ENCODE data around the gene TYMS.
A peak's percentile ranks its signal among the peaks of the same experiment; 100 is the strongest.

TYMS gene

DNA sequence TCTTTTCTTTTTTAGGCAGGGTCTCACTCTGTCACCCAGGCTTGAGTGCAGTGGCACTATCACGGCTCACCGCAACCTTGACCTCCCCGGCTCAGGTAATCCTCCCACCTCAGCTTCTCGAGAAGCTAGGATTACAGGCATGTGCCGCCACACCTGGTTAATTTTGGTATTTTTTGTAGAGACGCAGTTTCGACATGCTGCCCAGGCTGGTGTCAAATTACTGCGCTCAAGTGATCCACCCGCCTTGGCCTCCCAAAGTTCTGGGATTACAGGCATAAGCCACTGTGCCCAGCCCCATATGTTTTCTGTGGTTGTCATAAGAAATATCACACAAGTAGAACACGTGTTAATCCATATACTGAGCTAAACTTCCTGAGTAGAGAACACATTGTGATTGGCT lies 40.3 kb downstream of the TYMS start:
- no peak overlapping the region for H3K4me3 ChIP-seq (ENCODE audit: low read length)
- DNase-seq (ENCODE audit: low read depth, low spot score) = no peak

DNA sequence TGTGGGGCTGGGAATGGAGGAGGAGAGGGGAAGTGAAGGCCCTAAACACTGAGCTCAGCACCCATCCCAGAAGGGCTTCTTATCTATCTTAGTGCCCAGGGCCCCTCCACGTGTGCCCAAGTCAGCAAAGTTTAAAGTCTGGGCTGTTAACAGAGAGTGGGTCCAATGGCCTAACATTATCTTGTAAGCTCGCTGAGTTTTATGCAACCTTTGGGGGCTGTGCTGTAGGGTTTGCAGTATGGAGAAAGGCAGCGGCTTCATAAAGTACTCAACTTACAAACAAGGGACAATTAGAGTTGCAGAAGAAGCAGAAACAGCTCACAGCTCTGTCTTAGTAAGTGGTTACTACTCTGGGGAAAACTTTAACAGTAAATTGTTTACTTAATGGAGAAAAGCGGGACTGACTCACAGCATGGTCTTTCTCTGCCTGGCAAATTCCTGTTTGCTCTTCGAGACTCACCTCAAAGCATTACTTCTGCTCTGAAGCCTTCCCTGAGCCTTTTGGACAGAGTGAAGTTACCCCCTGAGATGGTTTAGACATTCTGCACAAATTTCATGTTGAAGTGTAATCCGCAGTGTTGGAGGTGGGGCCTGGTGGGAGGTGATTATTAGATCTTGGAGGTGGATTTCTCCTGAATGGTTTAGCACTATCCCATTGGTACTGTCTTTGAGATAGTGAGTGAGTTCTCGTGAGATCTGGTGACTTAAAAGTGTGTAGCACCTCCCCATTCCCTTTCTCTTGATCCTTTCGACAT lies 45.9 kb downstream of the TYMS start:
- no peak for DNase-seq (ENCODE audit: low read depth, low spot score)
- no peak overlapping the region for H3K4me3 ChIP-seq (ENCODE audit: low read length)

DNA sequence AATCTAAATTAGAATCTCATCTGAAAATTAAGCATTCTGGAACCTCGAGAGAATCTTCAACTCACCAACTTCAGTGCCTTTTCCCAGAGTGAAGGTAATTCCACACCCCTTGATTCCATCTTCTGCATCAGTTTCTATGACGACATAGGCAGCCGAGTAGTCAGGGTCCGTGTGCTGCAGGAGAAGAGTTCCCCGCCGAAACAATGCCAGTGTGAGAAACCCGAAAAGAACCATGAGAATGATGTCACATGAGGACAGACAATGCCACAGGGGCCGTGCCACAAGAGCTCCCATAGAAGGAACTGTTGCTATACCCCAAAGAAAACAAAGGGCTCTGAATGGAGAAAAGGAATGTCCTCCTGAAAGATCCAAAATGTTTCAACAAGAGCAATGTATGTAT lies 49.0 kb downstream of the TYMS start:
- no peak for DNase-seq (ENCODE audit: low read depth, low spot score)
- H3K4me3 ChIP-seq (ENCODE audit: low read length) = no peak overlapping the region

DNA sequence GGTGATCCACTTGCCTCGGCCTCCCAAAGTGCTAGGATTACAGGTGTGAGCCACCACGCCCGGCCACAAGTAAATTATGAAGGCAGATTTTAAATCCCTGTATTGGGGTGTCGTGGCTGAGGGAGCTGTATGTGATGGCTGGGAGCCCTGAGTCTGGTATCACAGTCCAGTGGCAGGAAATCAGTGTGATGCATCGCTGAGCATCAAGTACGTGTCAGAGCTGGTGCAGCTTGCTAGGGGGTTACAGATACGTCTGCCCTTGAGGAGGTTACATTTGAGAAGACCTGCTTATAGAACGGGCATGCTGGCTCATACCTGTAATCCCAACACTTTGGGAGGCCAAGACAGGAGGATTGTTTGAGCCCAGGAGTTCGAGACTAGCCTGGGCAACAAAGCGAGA lies 50.6 kb downstream of the TYMS start:
- no peak overlapping the region for H3K4me3 ChIP-seq (ENCODE audit: low read length)
- DNase-seq (ENCODE audit: low read depth, low spot score) = no peak

DNA sequence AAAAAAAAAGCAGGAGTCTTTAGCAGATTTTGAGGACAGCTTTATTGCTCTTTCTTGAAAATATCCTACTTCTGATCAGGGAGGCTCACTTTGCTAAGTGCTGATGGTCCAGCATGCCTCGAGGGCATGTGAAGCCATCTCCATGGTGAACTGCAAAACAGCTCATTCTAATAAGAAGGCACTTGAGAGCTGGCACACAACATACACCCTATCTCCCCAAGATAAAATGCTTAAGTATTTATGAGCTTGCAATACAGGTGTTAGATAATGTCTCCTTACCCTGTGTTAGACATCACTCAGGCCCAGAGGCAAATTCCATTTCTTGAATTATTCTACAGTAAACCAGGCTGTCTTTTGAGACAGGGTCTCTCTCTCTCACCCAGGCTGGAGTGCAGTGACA lies 52.3 kb downstream of the TYMS start:
- no peak for DNase-seq (ENCODE audit: low read depth, low spot score)
- H3K4me3 ChIP-seq (ENCODE audit: low read length) = no peak overlapping the region

DNA sequence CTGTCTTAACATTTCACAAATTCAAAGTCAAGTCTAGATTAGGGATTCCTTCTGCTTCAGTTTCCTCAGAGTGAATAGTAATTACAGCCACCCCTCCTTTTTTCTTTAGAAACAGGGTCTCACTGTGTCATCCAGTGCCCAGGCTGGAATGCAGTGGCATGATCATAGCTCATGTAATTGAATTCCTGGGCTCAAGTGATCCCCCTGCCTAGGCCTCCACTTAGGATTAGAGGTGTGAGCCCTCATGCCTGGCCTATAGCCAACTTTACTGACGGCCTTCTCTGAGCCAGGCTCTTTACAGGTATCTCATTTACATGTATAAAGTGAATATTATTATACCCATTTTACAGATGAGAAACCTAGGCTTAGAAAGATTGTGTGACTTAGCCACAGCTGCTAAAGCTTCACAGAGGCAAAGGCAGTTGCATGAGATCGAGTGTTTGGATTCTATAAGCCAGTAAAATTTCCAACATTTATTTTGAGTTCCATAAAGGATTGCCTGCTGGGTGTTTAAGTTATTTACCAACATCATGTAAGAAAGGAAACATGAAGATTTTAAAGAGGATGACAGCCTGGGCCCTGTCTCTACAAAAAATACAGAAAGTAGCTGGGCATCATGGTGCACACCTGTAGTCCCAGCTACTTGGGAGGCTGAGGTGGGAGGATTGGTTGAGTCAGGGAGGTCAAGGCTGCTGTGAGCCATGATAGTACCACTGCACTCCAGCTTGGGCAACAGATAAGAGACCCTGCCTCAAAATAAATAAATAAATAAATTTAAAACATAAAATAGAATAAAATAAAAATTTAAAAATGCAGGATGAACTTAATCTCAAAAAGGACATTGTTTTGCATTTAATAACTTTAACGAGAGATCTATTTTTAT lies 53.2 kb downstream of the TYMS start:
- DNase-seq (ENCODE audit: low read depth, low spot score) = no peak
- H3K4me3 ChIP-seq (ENCODE audit: low read length) = peak overlapping the region; percentile 83

DNA sequence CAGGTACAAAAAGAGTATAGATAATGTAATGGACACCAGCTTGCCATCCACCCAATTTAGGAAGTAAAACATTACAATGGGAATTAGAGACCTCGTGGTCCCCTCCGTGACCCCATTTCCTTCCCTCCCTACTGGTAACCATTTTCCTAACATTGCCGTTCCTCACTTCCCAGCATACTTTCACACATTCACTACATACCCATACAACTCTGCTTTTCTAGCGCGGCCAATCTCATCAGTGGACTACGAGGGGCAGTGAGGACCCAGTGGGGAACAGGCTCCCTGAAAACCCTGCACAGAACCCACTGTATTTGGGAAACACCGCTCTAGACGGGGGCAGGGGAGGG lies 53.8 kb downstream of the TYMS start:
- peak overlapping the region; percentile 83 for H3K4me3 ChIP-seq (ENCODE audit: low read length)
- no peak for DNase-seq (ENCODE audit: low read depth, low spot score)

DNA sequence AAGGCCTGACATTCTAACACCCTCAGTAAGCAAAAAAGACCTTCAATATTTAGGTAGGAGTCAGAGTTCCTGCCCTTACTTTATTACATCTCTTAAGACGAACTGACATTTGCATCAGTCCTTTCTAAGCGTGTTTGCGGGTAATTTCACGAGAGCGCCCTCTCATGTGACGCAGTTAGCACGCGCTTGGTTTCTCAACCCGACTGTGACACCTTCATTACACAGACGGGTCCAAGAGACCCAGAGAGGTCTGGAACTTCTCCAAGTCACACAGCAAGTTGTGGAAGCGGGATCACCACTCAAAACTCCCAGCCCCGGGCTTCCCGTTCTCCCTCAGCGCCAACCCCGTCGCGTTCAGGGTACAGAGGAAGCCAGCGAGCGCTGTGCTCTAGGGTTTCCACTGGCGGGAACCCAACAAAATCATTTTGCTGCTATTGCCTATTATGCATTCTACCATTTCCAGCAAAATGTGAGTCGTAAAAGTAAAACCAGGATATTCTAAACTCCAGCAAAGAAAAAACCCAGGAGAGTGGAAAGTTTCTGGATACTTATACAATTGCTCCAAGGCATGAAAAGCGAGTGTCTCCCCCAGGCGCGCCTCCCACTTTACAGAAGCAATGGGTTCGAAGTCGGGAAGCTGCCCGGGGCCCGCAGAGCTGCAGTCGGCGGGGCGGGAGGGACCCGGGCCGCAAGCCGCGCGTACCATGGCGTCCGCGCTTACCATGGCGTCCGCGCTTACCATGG lies 54.4 kb downstream of the TYMS start:
- peak; percentile 85 for DNase-seq (ENCODE audit: low read depth, low spot score)
- peak overlapping the region; percentile 83 for H3K4me3 ChIP-seq (ENCODE audit: low read length)

DNA sequence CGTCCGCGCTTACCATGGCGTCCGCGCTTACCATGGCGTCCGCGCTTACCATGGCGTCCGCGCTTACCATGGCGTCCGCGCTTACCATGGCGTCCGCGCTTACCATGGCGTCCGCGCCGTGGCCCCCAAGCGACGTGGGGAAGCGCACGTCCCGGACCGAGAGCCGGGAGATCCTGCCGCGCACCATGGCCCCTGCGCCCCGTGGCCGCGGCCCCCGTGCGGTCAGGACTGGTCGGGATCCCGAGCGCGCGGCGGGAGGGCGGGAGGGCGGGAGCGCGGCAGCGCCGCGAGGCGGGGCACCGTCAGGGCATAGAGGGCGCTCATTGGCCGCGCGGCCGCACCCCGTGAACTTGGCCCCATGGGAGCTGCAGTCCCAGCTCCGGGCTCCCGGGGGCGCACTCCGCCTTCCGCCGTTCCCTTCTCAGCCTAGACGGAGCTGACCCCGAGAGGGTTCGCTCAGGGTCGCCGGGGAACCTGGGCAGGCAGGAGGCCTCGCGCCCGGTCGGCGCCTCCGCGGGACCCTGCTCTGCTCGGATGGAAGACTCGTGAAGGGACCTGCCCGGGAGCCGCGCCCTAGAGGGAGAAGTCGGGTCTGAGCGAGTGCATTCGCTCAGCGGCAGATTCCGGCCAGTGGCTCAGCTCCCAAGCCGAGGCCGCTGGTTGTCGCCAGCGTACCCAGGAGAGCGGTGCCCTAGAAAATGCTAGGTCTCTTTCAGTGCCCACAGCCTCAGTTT lies 55.1 kb downstream of the TYMS start, which contains the start of gene ENOSF1:
Gene ENOSF1, minus strand, starts transcription at position 230 of the 734 bp plus-strand sequence. Its CDS starts 43 bp downstream, at position 187.
- peak; percentile 81 for DNase-seq (ENCODE audit: low read depth, low spot score)
- peak within 1 kb of the TSS; percentile 83 for H3K4me3 ChIP-seq (ENCODE audit: low read length)

DNA sequence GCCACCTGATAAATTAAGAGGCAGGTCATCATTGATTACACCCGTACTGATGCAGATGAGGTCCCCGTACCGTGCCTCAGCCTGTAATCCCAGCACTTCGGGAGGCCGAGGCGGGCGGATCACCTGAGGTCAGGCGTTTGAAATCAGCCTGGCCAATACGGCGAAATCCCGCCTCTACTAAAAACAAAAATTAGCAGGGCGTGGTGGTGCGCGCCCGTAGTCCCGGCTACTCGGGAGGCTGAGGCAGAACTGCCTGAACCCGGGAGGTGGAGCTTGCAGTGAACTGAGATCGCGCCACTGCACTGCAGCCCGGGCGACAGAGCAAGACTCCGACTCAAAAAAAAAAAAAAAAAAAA lies 55.7 kb downstream of the TYMS start:
- DNase-seq (ENCODE audit: low read depth, low spot score) = no peak
- H3K4me3 ChIP-seq (ENCODE audit: low read length) = no peak overlapping the region

DNA sequence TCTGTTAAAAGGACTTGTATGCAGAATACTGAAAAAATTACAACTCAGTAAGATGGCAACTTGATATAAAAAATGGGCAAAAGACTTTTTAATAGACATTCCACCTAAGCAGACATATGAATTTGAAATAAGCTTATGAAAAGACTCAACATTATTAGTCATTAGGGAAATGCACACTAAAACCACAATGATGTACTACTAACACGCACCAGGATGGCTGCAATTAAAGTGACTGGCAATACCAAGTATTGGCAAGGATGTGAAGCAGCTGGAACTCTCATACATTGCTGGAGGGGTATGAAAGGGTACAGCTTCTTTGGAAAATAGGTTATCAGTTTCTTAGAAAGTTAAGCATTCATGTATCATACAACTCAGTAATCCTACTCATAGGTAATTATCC lies 58.2 kb downstream of the TYMS start:
- H3K4me3 ChIP-seq (ENCODE audit: low read length) = no peak overlapping the region
- no peak for DNase-seq (ENCODE audit: low read depth, low spot score)

DNA sequence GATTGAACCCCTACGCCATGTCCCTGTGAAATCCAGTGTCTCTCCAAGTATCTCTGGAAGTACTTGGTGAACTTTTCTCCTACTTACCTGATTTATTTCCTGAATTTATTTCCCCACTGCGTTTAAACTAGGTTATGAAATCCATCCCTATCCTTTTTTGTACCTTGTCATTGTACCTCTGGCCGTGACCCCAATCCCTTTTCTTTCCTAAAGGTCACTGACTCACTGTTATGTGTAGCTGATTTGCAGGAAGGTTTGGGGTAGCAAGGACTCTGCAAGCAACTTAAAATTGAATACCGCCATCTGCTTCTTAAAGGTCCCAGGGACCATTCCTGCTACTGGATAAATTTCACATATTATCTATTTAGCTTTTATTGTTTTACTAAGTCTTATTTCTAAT lies 59.5 kb downstream of the TYMS start:
- no peak for DNase-seq (ENCODE audit: low read depth, low spot score)
- H3K4me3 ChIP-seq (ENCODE audit: low read length) = no peak overlapping the region

Data from Jurkat, Clone E6-1 (cell line).